ENCODE results near the gene ZBTB1. TPM values are rescaled to one million over a fixed set of nuclear protein-coding genes. Genes with fewer than 3 reads are reported as not detected.

ZBTB1 gene
- total and polyA plus RNA-seq, 10 of the 15 experiments (the other 5 are each of a cell fraction or from before 2014, with no cell fraction given) = 12.3 to 127 (median 40.0) TPM

DNA sequence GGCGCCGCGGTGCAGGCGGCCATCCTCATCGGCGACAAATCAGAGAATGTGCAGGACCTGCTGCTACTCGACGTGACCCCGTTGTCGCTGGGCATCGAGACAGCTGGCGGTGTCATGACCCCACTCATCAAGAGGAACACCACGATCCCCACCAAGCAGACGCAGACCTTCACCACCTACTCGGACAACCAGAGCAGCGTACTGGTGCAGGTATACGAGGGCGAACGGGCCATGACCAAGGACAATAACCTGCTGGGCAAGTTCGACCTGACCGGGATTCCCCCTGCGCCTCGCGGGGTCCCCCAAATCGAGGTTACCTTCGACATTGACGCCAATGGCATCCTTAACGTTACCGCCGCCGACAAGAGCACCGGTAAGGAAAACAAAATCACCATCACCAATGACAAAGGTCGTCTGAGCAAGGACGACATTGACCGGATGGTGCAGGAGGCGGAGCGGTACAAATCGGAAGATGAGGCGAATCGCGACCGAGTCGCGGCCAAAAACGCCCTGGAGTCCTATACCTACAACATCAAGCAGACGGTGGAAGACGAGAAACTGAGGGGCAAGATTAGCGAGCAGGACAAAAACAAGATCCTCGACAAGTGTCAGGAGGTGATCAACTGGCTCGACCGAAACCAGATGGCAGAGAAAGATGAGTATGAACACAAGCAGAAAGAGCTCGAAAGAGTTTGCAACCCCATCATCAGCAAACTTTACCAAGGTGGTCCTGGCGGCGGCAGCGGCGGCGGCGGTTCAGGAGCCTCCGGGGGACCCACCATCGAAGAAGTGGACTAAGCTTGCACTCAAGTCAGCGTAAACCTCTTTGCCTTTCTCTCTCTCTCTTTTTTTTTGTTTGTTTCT is 37.6 kb downstream of the ZBTB1 start (continued):
- TF ChIP-seq, protein P1, sequence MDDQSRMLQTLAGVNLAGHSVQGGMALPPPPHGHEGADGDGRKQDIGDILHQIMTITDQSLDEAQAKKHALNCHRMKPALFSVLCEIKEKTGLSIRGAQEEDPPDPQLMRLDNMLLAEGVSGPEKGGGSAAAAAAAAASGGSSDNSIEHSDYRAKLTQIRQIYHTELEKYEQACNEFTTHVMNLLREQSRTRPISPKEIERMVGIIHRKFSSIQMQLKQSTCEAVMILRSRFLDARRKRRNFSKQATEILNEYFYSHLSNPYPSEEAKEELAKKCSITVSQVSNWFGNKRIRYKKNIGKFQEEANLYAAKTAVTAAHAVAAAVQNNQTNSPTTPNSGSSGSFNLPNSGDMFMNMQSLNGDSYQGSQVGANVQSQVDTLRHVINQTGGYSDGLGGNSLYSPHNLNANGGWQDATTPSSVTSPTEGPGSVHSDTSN (IDR thresholded peaks at IDR 0.05; ENCODE audit: insufficient replicate concordance, low read depth, low read length) = no peak
- TF ChIP-seq, protein P2, sequence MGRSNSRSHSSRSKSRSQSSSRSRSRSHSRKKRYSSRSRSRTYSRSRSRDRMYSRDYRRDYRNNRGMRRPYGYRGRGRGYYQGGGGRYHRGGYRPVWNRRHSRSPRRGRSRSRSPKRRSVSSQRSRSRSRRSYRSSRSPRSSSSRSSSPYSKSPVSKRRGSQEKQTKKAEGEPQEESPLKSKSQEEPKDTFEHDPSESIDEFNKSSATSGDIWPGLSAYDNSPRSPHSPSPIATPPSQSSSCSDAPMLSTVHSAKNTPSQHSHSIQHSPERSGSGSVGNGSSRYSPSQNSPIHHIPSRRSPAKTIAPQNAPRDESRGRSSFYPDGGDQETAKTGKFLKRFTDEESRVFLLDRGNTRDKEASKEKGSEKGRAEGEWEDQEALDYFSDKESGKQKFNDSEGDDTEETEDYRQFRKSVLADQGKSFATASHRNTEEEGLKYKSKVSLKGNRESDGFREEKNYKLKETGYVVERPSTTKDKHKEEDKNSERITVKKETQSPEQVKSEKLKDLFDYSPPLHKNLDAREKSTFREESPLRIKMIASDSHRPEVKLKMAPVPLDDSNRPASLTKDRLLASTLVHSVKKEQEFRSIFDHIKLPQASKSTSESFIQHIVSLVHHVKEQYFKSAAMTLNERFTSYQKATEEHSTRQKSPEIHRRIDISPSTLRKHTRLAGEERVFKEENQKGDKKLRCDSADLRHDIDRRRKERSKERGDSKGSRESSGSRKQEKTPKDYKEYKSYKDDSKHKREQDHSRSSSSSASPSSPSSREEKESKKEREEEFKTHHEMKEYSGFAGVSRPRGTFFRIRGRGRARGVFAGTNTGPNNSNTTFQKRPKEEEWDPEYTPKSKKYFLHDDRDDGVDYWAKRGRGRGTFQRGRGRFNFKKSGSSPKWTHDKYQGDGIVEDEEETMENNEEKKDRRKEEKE (IDR thresholded peaks at IDR 0.05) = no peak
- TF ChIP-seq RB1 (IDR thresholded peaks at IDR 0.05; ENCODE audit: borderline replicate concordance) (no peak), GATAD2B (conservative IDR thresholded peaks at IDR 0.05; ENCODE audit: low read depth) (no peak), MEF2B (IDR thresholded peaks at IDR 0.05; ENCODE audit: partially characterized antibody, poor library complexity, severe bottlenecking) (no peak), HCFC1 (IDR thresholded peaks at IDR 0.05; ENCODE audit: low read length) (no peak), LARP7 (IDR thresholded peaks at IDR 0.05) (no peak), NFIC (IDR thresholded peaks at IDR 0.05; ENCODE audit: low read depth, low read length) (no peak), GABPA (IDR thresholded peaks at IDR 0.05; ENCODE audit: low read depth) (no peak), BHLHE40 (IDR thresholded peaks at IDR 0.05; ENCODE audit: borderline replicate concordance in 1 of 2, low read depth in 2 of 2, low read length in 1 of 2) (no peak)
- TF ChIP-seq, protein P3, sequence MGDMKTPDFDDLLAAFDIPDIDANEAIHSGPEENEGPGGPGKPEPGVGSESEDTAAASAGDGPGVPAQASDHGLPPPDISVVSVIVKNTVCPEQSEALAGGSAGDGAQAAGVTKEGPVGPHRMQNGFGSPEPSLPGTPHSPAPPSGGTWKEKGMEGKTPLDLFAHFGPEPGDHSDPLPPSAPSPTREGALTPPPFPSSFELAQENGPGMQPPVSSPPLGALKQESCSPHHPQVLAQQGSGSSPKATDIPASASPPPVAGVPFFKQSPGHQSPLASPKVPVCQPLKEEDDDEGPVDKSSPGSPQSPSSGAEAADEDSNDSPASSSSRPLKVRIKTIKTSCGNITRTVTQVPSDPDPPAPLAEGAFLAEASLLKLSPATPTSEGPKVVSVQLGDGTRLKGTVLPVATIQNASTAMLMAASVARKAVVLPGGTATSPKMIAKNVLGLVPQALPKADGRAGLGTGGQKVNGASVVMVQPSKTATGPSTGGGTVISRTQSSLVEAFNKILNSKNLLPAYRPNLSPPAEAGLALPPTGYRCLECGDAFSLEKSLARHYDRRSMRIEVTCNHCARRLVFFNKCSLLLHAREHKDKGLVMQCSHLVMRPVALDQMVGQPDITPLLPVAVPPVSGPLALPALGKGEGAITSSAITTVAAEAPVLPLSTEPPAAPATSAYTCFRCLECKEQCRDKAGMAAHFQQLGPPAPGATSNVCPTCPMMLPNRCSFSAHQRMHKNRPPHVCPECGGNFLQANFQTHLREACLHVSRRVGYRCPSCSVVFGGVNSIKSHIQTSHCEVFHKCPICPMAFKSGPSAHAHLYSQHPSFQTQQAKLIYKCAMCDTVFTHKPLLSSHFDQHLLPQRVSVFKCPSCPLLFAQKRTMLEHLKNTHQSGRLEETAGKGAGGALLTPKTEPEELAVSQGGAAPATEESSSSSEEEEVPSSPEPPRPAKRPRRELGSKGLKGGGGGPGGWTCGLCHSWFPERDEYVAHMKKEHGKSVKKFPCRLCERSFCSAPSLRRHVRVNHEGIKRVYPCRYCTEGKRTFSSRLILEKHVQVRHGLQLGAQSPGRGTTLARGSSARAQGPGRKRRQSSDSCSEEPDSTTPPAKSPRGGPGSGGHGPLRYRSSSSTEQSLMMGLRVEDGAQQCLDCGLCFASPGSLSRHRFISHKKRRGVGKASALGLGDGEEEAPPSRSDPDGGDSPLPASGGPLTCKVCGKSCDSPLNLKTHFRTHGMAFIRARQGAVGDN (IDR thresholded peaks at IDR 0.05) = no peak

Measured in GM12878 (cell line).